Activated CD4-positive, alpha-beta T cell treated with anti-CD3 and anti-CD28 coated beads, Interleukin-2, amount 50 U/mL, for 16 hours (primary cell): ENCODE data around the gene CCDC92B.
"Not testable (repeated sequence)": the region's sequence is repeated elsewhere in the genome, so short reads cannot be mapped to it uniquely, and the experiment has no call there.

Source experiments
- DNase-seq: peaks from one replicate; pipeline ENCODE4 v3.0.0-alpha.2; 2020

The CCDC92B gene

DNA sequence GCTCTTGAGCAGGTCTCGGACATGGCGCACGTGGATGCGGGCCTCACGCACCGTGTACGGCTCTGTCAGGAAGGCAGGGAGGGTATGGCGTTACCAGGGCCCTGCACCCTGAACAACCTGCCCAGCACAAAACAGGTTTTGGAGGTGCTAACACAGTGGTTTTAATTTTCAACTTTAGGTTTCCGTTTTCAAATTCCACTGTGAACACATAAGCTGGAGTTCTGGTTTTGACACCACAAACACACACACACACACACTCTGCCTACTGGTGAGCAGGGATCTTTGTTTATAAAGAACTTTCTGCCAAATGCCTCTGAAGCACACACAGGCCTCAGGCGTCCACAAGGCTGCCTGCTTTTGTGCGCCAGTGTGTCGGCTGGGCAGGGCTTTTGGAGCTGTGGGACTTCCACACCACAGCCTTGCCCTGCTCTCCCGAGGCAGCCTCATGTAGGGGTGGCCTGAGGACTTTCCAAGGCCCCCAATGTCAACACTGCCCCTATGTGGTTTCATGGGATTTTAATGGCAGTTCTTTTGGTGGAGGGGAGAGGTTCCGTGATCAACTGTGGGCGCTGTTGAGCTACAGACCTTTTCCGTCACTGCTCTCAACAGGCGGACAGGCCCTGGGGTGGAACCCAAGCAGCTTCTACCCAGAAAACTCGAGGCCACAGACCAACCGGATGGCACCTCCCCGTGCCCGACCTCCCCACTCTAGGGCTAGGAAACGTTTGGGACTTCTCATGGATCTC, 47.3 kb downstream of the CCDC92B start:
- DNase-seq: no peak

DNA sequence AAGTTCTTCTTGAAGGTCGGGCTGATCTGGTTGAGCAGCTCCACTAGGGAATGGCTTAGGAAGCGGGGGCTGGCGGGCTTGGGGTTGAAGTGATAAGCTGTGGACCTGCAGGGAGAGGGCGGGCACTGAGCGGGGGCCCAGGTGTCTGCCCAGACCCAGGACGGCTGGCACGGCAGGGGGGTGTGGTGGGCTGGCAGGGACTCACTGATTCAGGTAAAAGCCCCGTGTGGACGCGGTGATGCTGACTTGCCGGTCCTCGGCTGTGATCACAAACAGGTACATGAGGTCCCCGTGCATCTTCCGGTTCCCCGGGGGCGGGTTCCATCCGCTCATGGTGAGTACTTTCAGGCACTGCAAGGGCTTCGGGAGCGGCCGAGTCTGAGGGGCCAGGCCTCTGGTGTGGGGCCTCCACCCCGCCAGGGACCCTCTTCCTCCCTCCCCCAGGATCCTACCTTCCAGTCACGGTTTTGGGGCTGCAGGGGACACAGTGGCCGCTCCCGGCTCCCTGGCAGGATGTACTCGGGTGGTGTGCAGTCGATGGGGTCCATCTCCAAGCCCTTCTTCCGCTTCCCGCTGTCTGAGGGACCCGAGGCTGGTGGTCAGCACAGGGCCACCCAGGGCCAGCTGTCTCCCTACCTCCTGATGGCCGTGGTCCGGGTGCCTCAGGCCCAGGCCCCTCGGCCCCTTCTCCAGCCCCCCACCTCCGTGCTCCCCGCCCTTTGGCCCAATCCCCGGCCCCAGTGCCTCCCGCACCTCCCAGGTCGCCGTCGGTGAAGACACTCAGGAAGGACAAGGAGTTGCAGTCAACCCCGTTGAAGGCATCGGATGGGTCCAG, 48.1 kb downstream of the CCDC92B start:
- no peak for DNase-seq

DNA sequence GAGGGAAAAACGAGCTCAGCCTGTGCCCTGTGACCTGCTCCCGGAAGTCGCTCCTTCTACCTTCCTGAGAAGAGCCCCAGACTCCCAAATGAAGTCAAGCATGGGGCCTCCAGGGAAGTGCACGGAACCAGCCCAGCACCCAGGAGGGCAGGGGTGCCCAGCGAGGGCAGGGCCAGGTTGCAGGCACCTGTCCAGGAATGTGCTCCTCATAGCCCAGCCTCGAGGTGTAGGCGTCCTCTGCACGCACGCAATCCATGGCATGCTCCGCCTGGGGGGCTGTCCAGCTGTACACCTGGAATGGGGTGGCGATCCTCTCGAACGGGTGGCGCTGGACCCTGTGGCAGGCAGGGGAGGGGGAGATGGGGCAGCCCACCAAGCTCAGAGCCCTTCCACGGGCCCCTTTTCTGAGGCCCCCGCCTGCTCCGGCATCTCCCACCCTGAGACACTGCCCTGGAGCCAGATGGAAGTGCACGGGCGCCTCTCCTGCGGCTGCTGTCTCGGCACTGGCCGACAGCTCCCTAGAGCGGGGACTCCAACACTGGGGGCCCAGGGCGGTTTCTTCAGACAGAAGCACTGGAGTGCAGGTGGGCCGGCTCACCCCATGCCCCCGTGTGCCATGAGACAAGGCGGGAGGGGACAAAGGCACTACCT, 48.8 kb downstream of the CCDC92B start:
- DNase-seq: no peak

GRCh38 chr17:2700030-2700490, 49.4 kb downstream of the CCDC92B start:
- DNase-seq: no peak

DNA sequence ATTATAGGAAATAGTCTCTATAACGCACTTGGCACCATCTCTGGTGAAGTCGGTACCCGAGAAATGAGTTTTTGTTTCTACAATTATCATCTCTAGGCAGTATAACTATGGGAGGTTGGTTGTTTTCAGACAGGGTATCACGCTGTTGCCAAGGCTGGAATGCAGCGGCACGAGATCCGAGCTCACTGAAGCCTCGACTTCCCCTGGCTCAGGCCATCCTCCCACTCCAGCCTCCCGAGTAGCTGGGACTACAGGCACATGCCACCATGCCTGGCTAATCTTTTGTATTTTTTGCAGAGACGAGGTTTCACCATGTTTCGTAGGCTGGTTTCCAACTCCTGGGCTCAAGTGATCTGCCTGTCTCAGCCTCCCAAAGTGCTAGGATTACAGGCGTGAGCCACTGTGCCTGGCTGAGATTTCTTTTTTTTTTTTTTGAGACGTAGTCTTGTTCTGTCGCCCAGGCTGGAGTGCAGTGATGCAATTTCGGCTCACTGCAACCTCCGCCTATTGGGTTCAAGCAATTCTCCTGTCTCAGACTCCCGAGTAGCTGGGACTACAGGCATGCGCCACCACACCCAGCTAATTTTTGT, 50.1 kb downstream of the CCDC92B start:
- DNase-seq: not testable (repeated sequence)

DNA sequence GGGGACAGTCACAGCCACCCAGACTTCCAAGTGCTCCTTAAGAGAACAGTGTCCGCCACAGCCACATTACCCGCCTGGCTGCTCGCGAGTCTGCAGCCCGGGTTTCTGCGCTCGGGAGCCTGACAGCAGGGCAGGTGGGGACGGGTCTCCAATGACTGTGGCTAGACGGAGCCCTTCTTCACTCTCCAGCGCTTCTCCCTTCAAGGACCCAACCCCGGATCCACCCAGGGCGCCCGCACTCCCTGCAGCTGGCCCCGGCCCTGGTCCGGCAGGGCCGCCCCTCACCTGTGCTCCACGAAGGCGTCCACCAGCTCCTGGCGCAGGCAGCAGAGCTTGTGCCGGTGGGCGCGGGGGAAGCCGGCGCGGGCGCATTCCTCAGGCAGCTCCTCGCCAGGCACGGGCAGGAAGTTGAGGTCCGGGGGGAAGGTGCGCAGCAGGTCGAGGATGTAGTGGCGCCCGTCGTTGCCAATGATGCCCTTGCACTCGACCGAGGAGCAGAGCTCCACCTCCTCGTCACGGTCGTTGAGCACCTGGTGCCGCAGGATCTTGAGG, 51.8 kb downstream of the CCDC92B start:
- no peak for DNase-seq

DNA sequence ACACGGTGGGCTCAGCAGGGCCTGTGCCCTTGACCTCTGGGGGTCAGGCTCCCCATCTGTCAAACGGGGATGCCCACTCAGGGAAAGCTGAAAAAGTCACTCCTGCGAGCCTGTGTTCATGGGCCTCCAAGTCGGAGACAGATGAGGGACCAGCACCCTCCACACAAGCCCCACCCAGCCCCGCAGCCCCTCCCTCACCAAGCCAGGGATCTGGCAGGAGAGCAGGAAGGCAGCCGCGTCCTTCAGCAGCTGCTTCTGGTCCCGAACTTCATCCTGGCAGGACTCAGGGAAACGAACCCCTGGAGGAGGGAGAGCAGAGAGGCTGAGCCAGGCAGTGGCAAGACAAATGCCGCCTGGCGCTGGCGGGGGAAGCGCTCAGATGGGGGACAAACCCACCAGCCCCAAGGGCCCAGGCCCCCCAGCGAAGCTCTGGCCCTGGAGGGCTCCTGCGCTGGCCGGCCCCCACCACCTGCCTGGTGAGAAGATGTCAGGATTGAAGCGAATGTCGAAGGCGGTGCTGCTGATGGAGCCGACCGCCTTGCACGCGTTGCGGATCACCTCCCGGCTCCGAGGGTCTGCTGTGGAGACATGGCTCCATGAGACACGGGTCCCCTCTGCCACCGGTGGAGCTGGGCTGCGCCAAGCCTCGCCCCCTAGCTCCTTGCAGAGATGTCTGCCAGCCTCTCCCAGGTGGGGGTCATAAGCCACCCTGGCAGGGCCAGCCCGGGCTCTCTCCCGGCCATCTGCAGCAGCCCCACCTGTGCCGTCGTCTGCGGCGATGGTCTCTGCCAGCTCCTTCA, 53.3 kb downstream of the CCDC92B start:
- no peak for DNase-seq

GRCh38 chr17:2695243-2695960, 54.0 kb downstream of the CCDC92B start:
- no peak for DNase-seq

DNA sequence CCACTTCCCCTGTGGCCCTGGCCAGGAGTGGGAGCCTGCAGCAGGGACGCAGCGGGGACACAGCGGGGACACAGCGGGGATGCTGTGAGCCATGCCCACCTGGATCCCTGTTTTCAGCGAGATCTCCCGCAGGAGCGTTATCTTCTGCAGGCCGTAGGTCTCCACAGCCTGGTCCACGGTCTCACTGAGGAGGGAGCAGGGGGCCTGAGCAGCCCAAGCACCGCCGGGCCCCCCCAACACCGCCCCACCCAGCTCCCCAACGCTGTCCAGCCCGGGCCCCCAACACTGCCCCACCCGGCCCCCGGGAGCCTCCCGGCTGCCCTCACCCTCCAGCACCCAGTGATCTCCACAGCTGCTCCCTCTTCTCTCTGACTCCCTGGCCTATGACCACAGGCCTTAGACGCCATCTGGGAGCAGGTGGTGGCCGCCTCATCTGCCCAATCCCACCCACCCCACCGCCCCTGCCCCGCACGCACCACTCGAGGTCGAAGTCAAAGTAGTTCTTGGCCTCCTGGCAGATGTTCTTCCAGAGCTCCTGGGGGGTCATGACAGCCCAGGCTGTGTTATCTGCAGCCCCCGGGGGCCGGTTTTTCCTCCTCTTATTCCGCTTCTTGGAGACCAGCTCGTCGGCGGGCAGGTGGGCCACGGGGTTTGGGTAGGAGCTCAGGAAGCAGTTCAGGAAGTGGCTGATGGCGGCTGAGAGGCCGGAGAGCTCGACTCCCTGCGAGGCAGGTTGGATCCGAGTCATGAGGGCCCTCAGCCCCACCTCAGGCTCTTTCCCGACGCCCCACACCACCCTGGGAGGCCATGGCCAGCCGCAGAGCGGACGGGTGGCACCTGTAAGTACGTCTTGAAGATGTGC, 54.8 kb downstream of the CCDC92B start:
- no peak for DNase-seq

GRCh38 chr17:2693561-2694380, 55.7 kb downstream of the CCDC92B start:
- no peak for DNase-seq

GRCh38 chr17:2692781-2693135, 56.7 kb downstream of the CCDC92B start:
- DNase-seq: no peak

DNA sequence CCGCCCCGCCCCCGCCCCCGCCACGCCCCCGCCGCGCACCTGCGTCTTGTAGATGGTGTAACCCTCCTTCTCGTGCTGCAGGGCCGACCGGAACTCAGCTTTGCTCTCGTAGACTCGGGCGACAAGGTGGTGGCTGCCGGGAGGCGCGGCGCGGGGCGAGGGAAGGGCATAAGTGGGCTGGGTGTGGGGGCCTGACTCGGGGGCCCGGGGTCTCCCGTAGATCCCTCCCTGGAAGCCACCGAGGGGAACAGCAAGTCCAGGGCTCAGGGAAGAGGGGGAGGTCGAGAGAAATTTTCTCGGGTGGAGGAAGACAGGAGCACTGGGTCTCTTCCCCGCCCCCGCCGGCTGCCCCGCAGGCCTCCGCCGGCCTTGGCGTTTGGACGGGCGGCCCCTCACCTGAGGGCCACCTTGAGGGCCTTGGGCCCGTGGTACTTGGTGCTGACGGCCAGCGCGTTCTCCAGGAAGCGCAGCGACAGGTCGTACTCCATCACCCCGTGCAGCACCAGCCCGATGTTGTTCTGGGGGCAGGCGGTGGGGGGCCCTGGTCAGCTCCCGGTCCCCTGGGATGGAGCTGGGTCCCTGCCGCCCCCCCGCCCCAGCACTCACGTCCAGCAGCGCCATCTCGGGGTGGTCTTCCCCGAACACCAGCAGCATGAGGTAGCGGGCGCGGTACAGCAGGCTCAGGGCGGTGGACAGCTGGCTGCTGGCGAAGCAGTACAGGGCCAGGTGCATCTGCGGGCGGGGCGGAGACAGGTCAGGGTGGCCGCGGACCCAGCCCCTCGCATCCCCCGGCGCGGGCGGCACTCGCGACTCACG, 57.3 kb downstream of the CCDC92B start:
- no peak for DNase-seq

DNA sequence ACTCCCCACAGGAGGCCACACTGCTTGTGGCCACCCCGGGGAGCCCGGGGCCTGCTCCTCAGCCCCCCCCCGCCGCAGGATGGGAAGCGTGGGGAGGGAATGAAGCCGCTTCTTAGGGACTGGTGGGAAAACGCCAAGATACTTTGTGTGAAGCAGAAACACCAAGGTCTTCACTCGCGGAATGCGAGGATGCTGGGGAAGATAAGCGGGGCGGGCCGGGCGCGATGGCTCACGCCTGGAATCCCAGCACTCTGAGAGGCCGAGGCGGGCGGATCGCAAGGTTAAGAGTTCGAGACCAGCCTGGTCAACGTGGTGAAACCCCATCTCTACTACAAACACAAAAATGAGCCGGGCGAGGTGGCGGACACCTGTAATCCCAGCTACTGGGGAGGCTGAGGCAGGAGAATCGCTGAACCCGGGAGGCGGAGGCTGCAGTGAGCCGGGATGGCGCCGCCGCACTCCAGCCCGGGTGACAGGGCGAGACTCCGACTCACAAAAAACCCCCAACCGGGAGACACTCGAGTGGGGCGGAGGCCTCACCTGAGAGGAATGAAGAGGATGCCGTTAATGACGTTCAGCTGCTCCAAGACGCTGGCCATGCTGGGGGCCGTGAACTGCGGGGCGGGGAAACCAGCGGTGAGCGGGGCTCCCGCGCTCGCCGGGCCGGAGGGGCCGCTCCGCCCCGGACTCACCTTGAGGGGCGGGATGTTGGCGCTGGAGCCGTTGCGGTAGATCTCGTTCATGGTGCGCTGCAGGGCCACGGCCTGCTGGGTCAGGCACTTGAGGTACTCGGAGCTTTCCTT, 58.2 kb downstream of the CCDC92B start:
- no peak for DNase-seq

- DNase-seq: no peak
Observed at GRCh38 chr17:2690165-2691068, 59.0 kb downstream of the CCDC92B start.

DNA sequence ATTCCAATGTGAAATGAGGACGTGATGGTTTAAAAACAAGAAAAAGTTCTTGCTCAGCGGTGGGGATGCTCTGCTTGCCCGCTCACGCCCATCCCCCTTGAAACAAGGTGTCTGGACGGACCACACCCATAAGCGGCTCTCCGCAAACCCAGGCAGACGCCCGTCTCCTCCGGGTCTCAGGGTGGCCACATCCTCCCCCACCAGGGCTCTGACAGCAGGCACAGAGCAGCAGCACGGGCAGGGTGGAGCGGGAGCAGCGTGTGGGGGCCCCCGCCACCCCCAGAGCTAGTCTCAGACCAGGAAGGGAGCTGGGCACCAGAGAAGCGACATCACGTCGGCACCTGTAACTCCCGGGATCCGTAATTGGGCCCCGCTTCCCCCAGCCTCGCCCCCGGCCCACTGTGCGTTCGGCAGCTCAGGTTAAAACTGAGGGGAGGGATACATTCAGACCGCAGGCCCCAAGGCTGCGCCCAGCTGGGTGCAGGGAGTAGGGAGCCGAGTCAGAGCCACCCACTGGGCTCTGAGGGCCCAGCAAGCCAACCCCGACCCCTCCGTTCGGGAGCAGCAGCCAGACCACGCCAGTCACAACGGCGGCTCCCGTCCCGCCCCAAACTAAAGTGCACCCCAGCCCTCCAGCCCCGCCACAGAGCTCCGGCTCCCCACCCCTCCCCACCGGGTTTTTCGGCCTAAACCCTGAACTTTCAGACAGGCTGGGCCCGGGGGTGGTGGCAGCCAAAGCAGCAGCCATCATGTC, 59.9 kb downstream of the CCDC92B start:
- DNase-seq: no peak
